ENCODE measurements around the gene EFHB. TPM values are rescaled to one million over a fixed set of nuclear protein-coding genes. Genes with fewer than 3 reads are reported as not detected.

The EFHB gene
- total and polyA plus RNA-seq, 3 experiments from 2014 or later: 0.39 to 1.3 TPM; not detected in 1

DNA sequence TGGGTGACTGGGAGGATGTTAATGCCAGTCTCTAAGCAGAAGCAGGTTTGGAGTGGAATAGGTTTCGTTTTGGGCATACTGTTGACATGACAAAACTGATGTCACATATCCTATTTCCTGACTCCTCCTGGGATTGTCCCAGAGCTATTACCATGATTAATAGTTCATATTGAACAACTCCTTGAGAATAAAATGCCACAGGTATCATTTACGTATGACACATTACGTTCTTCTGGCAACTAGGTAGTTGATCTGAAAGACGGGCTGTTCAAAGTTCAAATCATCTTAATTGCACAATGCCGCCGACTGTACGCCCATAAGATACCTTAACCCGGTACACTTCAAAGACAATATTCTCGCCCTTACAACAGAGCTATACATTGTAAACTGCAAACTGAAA, 11.5 kb upstream of the EFHB start:
- CTCF ChIA-PET: no interaction called here
- H3K4me3 ChIP-seq (ENCODE audit: low read length): peak overlapping the region; percentile 74
- no peaks in the 10 kb centered on the region for H3K9me3 ChIP-seq (ENCODE audit: low read length)
- H3K36me3 ChIP-seq (ENCODE audit: insufficient read depth, low read length): no peaks in the 10 kb centered on the region
- H3K4me1 ChIP-seq (ENCODE audit: insufficient read depth, low read length): peaks cover 32% of the 10 kb centered on the region
- DNase-seq: no peak
- H3K27me3 Mint-ChIP-seq: no peaks in the 10 kb centered on the region
- H3K36me3 Mint-ChIP-seq: peaks cover 0 to 26% (median 0%) of the 10 kb centered on the region in 3 donors
- POLR2A ChIA-PET: interaction anchor here (1.2 kb wide), 1 partner anchor 241 kb away, joined by 5 read pairs; the partner anchor contains the start of gene SGO1
- H3K4me1 Mint-ChIP-seq: peaks cover 36 to 53% (median 52%) of the 10 kb centered on the region in 3 donors
- H3K4me3 Mint-ChIP-seq: peak overlapping the region; percentile 78 to 98 (median 98)
- peak overlapping the region; percentile 98 for H3K27ac ChIP-seq (ENCODE audit: low read depth, low read length)
- no peaks in the 10 kb centered on the region for H3K27me3 ChIP-seq (ENCODE audit: insufficient read depth, low read length, poor library complexity, severe bottlenecking)
- no peaks in the 10 kb centered on the region for H3K9me3 Mint-ChIP-seq
- H3K27ac Mint-ChIP-seq: peak overlapping the region; percentile 64 to 100 (median 97)

DNA sequence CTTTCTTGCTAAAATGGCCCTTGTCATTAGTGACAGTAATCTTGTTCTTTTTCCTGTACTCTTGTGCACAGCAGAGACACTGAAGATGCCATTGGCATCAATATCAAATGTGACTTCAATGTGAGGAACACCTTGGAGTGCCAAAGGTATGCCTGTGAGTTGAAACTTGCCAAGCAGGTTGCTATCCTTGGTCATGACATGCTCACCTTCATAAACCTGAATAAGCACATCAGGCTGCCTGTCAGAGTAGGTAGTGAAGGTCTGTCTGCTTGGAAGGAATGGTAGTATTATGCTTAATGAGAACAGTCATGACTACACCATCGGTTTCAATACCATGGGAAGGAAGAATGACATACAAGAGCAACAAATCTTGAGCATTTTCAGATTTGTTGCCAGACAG, 6.6 kb upstream of the EFHB start:
- Mint-ChIP-seq H3K27me3 (peaks cover 2 to 5% of the 10 kb centered on the region in 2 donors), H3K36me3 (peaks cover 0 to 10% (median 0%) of the 10 kb centered on the region in 3 donors), H3K27ac (no peak overlapping the region), H3K9me3 (peaks cover 0 to 1% (median 0%) of the 10 kb centered on the region in 5 donors), H3K4me3 (no peak overlapping the region), H3K4me1 (peaks cover 5 to 14% (median 8%) of the 10 kb centered on the region in 3 donors)
- Histone ChIP-seq H3K4me3 (ENCODE audit: low read length) (no peak overlapping the region), H3K36me3 (ENCODE audit: insufficient read depth, low read length) (no peaks in the 10 kb centered on the region), H3K4me1 (ENCODE audit: insufficient read depth, low read length) (peaks cover 2% of the 10 kb centered on the region), H3K27me3 (ENCODE audit: insufficient read depth, low read length, poor library complexity, severe bottlenecking) (no peaks in the 10 kb centered on the region), H3K27ac (ENCODE audit: low read depth, low read length) (no peak overlapping the region), H3K9me3 (ENCODE audit: low read length) (no peaks in the 10 kb centered on the region)
- DNase-seq: no peak
- ChIA-PET CTCF (no interaction called here), POLR2A (no interaction called here)

- no peak for DNase-seq
- Histone ChIP-seq H3K4me1 (ENCODE audit: insufficient read depth, low read length) (no peaks in the 10 kb centered on the region), H3K36me3 (ENCODE audit: insufficient read depth, low read length) (no peaks in the 10 kb centered on the region), H3K27me3 (ENCODE audit: insufficient read depth, low read length, poor library complexity, severe bottlenecking) (no peaks in the 10 kb centered on the region), H3K27ac (ENCODE audit: low read depth, low read length) (no peak overlapping the region), H3K4me3 (ENCODE audit: low read length) (no peak overlapping the region), H3K9me3 (ENCODE audit: low read length) (no peaks in the 10 kb centered on the region)
- Mint-ChIP-seq H3K4me3 (no peak overlapping the region), H3K4me1 (no peaks in the 10 kb centered on the region), H3K27ac (no peak overlapping the region), H3K9me3 (peaks cover 0 to 1% (median 0%) of the 10 kb centered on the region in 5 donors), H3K36me3 (peaks cover 0 to 10% (median 0%) of the 10 kb centered on the region in 3 donors), H3K27me3 (peaks cover 10 to 13% of the 10 kb centered on the region in 2 donors)
- POLR2A ChIA-PET: no interaction called here
- CTCF ChIA-PET: no interaction called here
Observed at GRCh38 chr3:19938295-19938627, 4.2 kb upstream of the EFHB start.

DNA sequence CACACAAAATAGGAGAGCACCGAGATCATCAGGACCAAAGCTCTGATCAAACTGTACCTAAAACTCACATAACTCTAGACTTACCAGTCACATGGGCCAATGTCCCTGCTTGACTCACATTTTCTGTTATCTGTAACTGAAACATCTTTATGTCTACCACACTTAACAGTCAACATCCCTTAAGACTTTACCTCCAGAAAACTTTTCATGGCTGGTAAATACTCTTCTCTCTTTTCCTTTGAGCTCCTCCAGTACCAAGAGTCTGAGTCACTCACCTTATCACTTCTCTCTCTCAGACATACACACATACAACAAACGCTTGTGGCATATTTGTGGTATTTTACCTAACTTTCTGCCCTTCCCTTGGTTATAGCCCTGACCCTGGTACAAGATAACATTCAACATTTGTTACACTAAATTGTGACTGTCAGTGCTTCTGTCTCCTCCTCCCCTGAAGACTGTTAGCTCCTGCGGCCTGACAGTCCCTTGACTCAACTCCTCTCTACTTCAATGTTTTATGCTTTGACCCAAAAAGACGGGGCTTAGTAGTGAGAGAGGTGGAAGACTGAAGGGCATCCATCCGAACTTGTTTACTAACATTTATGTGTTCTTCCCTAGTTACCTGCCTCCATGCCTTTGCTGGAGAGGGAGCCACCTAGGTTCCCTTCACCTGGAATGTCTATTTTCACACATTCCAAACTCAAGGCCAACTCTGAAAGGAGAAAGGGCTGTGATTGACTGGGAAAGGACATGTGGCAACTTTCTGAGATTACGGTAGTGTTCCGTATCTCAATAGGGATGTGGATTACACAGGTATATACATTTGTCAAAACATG, 3.7 kb upstream of the EFHB start:
- H3K4me3 Mint-ChIP-seq: no peak overlapping the region
- H3K27ac ChIP-seq (ENCODE audit: low read depth, low read length): no peak overlapping the region
- H3K36me3 ChIP-seq (ENCODE audit: insufficient read depth, low read length): no peaks in the 10 kb centered on the region
- peaks cover 0 to 1% (median 0%) of the 10 kb centered on the region in 5 donors for H3K9me3 Mint-ChIP-seq
- H3K27me3 ChIP-seq (ENCODE audit: insufficient read depth, low read length, poor library complexity, severe bottlenecking): no peaks in the 10 kb centered on the region
- no peak overlapping the region for H3K4me3 ChIP-seq (ENCODE audit: low read length)
- peaks cover 0 to 10% (median 0%) of the 10 kb centered on the region in 3 donors for H3K36me3 Mint-ChIP-seq
- ChIA-PET POLR2A (no interaction called here), CTCF (no interaction called here)
- H3K27ac Mint-ChIP-seq: no peak overlapping the region
- no peaks in the 10 kb centered on the region for H3K4me1 Mint-ChIP-seq
- H3K9me3 ChIP-seq (ENCODE audit: low read length): no peaks in the 10 kb centered on the region
- no peak for DNase-seq
- H3K4me1 ChIP-seq (ENCODE audit: insufficient read depth, low read length): no peaks in the 10 kb centered on the region
- H3K27me3 Mint-ChIP-seq: peaks cover 12 to 19% of the 10 kb centered on the region in 2 donors

GRCh38 chr3:19932422-19932821, 1.6 kb downstream of the EFHB start:
- no peaks in the 10 kb centered on the region for H3K27me3 ChIP-seq (ENCODE audit: insufficient read depth, low read length, poor library complexity, severe bottlenecking)
- Mint-ChIP-seq H3K9me3 (no peaks in the 10 kb centered on the region), H3K36me3 (no peaks in the 10 kb centered on the region), H3K4me3 (no peak overlapping the region), H3K27ac (no peak overlapping the region), H3K27me3 (peaks cover 10 to 26% of the 10 kb centered on the region in 2 donors), H3K4me1 (peaks cover 0 to 7% (median 2%) of the 10 kb centered on the region in 3 donors)
- no peaks in the 10 kb centered on the region for H3K36me3 ChIP-seq (ENCODE audit: insufficient read depth, low read length)
- ChIA-PET POLR2A (no interaction called here), CTCF (no interaction called here)
- no peaks in the 10 kb centered on the region for H3K4me1 ChIP-seq (ENCODE audit: insufficient read depth, low read length)
- H3K9me3 ChIP-seq (ENCODE audit: low read length): no peaks in the 10 kb centered on the region
- no peak overlapping the region for H3K4me3 ChIP-seq (ENCODE audit: low read length)
- peak overlapping the region; percentile 3 for H3K27ac ChIP-seq (ENCODE audit: low read depth, low read length)
- no peak for DNase-seq

- H3K9me3 ChIP-seq (ENCODE audit: low read length): no peaks in the 10 kb centered on the region
- peaks cover 0 to 7% (median 2%) of the 10 kb centered on the region in 3 donors for H3K4me1 Mint-ChIP-seq
- H3K36me3 ChIP-seq (ENCODE audit: insufficient read depth, low read length): no peaks in the 10 kb centered on the region
- no peaks in the 10 kb centered on the region for H3K36me3 Mint-ChIP-seq
- H3K4me1 ChIP-seq (ENCODE audit: insufficient read depth, low read length): no peaks in the 10 kb centered on the region
- no peaks in the 10 kb centered on the region for H3K27me3 ChIP-seq (ENCODE audit: insufficient read depth, low read length, poor library complexity, severe bottlenecking)
- H3K9me3 Mint-ChIP-seq: no peaks in the 10 kb centered on the region
- CTCF ChIA-PET: no interaction called here
- DNase-seq: no peak
- peak overlapping the region; percentile 3 for H3K27ac ChIP-seq (ENCODE audit: low read depth, low read length)
- no peak overlapping the region for H3K4me3 Mint-ChIP-seq
- H3K27me3 Mint-ChIP-seq: peaks cover 10 to 33% of the 10 kb centered on the region in 2 donors
- POLR2A ChIA-PET: no interaction called here
- H3K4me3 ChIP-seq (ENCODE audit: low read length): no peak overlapping the region
- H3K27ac Mint-ChIP-seq: no peak overlapping the region
Observed at GRCh38 chr3:19931767-19932188, 2.2 kb downstream of the EFHB start.

GRCh38 chr3:19931180-19931692, 2.8 kb downstream of the EFHB start:
- Histone ChIP-seq H3K36me3 (ENCODE audit: insufficient read depth, low read length) (no peaks in the 10 kb centered on the region), H3K4me1 (ENCODE audit: insufficient read depth, low read length) (no peaks in the 10 kb centered on the region), H3K27ac (ENCODE audit: low read depth, low read length) (no peak overlapping the region), H3K9me3 (ENCODE audit: low read length) (no peaks in the 10 kb centered on the region), H3K4me3 (ENCODE audit: low read length) (no peak overlapping the region), H3K27me3 (ENCODE audit: insufficient read depth, low read length, poor library complexity, severe bottlenecking) (no peaks in the 10 kb centered on the region)
- CTCF ChIA-PET: no interaction called here
- peaks cover 10 to 33% of the 10 kb centered on the region in 2 donors for H3K27me3 Mint-ChIP-seq
- H3K36me3 Mint-ChIP-seq: no peaks in the 10 kb centered on the region
- POLR2A ChIA-PET: no interaction called here
- H3K4me1 Mint-ChIP-seq: peaks cover 0 to 7% (median 2%) of the 10 kb centered on the region in 3 donors
- H3K9me3 Mint-ChIP-seq: no peaks in the 10 kb centered on the region
- DNase-seq: no peak
- H3K4me3 Mint-ChIP-seq: no peak overlapping the region
- H3K27ac Mint-ChIP-seq: peak overlapping the region in 3 of 8 donors; percentile 14 to 75 (median 43)

- Mint-ChIP-seq H3K27ac (no peak overlapping the region), H3K4me3 (no peak overlapping the region), H3K36me3 (no peaks in the 10 kb centered on the region), H3K9me3 (no peaks in the 10 kb centered on the region), H3K4me1 (no peaks in the 10 kb centered on the region), H3K27me3 (peaks cover 2 to 5% of the 10 kb centered on the region in 2 donors)
- no peak for DNase-seq
- Histone ChIP-seq H3K4me3 (ENCODE audit: low read length) (no peak overlapping the region), H3K9me3 (ENCODE audit: low read length) (no peaks in the 10 kb centered on the region), H3K27me3 (ENCODE audit: insufficient read depth, low read length, poor library complexity, severe bottlenecking) (no peaks in the 10 kb centered on the region), H3K36me3 (ENCODE audit: insufficient read depth, low read length) (no peaks in the 10 kb centered on the region), H3K27ac (ENCODE audit: low read depth, low read length) (no peak overlapping the region), H3K4me1 (ENCODE audit: insufficient read depth, low read length) (no peaks in the 10 kb centered on the region)
- ChIA-PET POLR2A (no interaction called here), CTCF (no interaction called here)
Observed at GRCh38 chr3:19920401-19921080, 13.5 kb downstream of the EFHB start.
